HG03135 (cell line): Measurements from ENCODE around the gene RIPOR3.
"Not testable (repeated sequence)": the region's sequence is repeated elsewhere in the genome, so short reads cannot be mapped to it uniquely, and the experiment has no call there.

Experiments
- ATAC-seq: cut with Tn5 transposase; IDR thresholded peaks from one replicate; pipeline ENCODE4 v1.9.1; 2021; ENCODE audit warnings: mild to moderate bottlenecking, moderate library complexity; ENCODE audit not compliant: unreplicated experiment

Gene RIPOR3

DNA sequence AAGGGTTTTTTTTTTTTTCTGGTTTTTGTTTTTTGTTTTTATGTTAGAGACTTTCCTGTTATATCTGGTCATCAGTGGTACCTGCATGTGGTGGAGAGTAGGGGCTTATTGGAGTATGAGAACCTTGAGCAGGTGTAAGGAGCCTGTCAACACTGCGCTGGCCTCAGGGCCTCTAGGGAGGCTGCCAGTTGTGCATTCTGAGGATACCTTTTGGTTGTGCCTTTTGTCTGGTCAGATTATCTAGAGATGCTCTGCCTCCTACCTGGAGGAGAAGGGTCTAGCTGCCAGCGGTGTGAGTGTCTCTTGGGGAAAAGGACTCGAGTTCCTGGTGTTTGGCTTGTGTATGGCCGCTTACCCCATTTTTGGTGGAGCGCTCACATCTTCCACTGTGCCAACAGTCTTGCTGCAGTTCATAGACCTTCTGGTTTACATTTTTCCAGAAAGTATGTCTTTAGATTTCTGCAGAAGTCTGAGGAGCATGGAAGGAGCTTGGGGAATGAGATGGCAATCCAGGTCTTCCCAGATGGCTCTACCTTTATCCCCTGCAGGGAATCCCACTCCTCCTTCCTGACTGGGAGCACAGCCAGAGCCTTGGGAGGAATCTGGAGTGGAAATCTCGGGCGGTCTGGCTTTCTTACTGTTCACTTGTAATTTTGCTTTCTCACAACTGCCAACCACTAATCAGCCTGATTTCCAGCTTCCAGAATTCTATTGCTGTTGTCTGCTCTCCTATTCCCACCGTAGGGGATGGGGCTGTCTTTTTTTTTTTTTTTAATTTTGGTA, 131.3 kb downstream of the RIPOR3 start:
- ATAC-seq: no peak

DNA sequence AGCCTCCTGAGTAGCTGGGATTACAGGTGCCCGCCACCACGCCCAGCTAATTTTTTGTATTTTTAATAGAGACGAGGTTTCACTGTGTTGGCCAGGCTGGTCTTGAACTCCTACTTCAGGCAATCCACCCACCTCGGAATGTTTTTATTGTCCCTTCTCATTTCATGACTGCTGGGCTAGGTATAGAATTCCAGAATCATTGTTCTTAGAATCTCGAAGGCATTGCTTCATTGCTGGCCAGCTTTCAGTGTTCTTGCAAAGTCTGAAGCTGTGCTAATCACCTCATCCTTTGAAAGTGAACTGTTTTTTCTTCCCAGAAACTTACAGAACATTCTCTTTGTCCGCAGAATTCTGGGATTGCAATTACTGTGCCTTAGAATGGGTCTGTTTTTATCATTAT, 132.2 kb downstream of the RIPOR3 start:
- no peak for ATAC-seq

DNA sequence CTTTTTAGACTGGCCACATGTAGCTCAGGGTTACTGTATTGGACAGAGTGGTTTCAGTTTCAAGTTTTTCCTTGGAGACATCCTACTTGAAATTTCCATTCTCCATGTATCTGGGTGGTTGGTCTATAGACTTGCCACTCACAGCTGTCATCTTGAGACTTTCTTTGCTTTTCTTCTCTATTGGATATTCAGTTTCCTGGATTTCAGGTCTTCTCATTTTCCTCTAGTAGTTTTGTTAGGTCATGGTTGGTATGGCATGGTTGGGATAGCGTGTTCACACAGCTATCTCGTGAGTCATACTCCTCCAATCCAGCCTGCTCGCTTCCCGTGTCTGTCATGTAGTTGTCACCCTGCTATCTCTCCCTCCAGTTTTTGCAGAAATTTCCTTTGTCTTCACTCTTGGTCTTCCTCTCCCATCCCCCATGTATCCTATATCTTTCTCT, 132.8 kb downstream of the RIPOR3 start:
- ATAC-seq: no peak

DNA sequence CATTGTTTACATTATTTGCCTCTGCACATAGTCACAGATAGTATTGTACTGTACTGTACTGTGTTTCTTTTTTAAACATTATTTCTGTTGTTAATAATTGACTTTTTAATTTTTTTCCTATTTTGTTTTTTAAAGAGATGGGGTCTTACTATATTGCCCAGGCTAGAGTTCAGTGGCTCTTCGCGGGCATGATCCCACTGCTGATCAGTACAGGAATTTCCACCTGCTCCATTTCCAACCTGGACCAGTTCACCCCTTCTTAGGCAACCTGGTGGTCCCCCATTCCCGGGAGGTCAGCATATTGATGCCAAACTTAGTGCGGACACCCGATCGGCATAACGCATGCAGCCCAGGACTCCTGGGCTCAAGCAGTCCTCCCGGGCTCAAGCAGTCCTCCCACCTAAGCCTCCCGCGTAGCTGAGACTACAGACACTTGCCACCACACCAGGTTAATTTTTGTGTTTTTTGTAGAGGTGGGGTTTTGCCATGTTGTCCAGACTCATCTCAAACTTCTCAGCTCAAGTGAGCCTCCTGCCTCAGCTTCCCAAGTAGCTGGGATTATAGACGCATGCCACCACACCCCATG, 133.7 kb downstream of the RIPOR3 start:
- no peak for ATAC-seq

DNA sequence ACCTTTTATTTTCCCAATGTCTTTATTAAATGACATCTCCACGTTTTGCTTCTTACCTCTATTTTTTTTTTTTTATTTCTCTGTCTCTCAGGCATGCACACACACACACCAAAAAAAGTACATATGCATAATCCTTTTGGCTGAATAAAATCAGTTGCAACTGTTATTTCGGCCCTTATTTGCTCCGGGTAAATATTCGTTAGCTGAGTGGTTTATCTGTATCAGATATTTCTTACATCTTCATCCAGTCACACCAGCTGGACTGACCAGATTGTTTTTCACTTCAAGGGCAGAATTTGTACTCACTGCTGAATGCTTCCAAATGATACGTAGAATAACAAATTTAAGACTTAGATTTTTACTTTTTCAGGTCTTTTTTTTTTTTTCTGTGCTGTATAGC, 135.7 kb downstream of the RIPOR3 start:
- ATAC-seq: no peak

DNA sequence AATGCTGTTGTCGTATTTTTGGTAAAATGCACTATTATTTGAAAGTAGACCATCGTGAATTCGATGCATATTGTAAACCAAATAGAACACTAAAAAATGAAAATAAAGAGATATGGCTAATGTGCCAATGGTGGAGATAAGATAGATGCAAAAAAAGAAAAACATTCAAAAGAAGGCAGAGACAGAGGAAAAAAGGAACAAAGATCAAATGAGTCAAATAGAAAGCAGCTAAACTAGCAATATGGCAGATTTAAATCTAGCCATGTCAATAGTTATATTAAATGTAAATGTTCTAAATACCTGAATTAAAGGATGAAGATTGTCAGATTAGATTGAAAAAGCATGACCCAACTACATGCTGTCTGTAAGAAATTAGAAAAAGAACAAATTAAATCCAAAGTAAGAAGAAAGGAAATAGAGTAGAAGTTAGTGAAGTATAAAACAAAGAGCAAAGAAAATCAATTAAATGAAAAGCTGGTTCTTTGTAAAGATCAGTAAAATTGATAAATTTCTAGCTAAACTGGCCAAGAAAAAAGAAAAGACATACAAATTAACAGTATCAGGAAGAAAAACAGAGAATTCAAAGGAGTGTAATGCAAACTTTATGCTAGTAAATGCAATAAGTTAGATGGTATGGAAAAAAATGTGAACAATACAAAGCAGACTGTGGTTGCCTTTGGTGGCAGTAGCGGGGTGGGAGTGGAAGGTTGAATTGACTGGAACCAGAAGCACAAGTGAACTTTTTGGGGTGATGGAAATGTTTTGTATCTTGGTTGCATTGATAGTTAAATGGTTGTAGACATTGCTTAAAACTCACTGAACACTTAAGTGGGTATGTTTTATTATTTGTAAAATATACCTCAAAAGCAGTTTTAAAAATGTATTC, 136.4 kb downstream of the RIPOR3 start:
- ATAC-seq: no peak

DNA sequence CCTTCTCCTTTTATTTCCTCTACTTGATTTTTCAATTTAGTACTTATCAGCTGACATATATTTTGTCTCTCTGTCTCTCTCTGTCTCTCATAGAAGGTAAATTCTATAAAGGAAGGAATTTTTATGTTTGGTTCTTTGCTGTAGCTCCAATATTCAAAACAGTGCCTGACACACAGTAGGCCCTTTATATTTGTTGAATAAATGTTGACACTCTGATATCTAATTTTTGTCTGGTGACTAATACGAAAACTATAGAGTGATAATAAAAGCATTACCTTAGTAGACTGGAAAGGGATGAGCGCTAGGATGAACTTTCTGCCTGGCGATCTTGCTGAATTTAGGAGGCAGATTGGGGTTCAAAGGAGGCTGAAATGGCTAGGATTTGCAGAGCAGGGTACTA, 138.4 kb downstream of the RIPOR3 start:
- no peak for ATAC-seq

DNA sequence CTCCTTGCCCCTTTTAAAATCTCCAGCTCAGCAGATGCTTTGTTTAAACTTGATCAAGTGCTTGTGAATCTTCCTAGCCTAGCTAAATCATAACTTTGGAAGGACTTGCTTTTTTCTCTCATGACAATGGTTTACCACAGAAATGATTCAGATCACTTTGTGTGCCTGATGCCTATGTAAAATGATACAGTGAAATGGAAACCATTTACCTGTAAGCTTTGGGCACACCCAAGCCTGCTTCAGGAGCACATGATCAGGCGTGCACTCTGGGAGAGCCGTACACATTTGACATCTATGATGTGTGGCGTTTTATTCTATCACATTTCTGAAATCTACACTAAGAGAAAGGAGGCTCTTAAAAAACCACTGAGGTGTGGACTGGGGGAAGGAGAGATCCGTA, 140.1 kb downstream of the RIPOR3 start:
- ATAC-seq: no peak

DNA sequence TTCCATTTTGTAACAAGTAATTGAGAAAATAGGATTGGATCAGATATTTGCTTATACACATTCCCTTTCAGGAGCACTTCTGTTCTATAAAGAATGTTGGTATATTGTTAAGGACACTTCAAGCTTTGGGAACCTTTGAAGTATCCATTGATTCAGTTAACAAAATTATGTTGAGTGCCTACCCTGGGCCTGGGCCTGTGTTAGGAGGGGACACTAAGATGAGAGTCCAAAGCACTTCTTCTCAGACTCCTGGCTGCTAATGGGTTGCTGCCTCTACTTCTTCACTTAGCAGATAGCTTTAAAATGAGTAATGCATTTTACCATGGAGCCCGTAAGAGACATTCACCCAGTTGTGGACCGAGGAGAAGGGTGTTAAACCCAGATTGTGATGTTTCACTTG, 140.8 kb downstream of the RIPOR3 start:
- ATAC-seq: no peak

DNA sequence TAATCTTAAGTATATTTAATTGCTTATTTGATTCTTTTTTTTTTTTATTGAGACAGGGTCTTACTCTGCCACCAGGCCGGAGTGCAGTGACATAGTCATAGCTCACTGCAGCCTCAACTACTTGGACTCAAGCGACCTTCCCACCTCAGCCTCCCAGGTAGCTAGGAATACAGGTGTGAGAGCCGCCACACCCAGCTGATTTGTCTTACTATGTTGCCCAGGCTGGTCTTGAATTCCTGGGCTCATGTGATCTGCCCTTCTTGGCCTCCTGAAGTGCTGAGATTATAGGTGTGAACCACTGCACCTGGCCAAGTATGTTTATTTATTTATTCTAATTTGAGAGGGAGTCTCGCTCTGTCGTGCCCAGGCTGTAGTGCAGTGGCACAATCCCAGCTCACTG, 142.9 kb downstream of the RIPOR3 start:
- no peak for ATAC-seq

DNA sequence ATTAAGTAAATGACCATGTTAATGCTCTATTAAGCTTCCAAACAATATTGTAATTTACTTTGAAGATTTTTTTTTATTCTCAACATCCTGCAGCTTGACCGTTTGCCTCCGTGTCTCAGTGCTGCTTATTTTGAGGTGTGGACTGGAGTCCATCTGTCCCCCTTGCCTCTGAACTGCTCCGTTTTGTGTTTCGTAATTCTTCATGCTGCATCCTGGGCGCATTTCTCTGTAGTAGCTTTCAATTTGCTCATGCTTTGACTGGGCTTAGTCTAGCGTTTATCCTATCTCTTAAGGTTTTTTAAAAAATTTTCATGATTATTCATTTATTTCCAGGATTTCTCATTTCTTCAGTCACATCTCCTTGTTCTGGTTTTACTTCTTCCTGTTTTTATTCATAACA, 143.4 kb downstream of the RIPOR3 start:
- no peak for ATAC-seq

DNA sequence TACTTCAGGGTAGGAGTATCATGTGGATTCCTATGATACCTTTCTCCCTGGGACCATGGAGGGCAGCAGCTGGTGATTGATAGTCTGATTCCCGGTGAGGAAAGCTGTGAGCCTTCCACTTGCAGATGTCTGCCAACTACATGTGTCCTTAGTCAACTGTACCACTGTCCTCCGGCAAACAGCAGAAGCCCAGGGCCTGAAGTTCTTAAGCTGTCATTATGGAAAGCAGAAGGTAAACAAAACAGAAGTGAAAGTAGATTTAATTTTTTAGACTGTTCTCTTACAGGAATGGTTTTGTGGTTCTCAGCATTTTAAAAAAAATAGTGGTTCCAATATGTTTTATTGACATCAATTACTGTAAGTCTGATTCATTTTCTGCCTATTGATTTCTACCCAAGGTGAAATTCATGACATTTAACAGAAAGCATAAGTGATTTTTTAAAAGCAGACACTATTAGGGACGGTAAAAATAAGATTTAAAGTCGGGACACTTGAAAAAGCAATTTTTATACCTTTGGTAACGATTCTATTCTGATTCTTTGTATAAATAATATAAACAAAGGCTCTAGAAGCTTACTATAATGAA, 144.5 kb downstream of the RIPOR3 start:
- ATAC-seq: peak; percentile 52

DNA sequence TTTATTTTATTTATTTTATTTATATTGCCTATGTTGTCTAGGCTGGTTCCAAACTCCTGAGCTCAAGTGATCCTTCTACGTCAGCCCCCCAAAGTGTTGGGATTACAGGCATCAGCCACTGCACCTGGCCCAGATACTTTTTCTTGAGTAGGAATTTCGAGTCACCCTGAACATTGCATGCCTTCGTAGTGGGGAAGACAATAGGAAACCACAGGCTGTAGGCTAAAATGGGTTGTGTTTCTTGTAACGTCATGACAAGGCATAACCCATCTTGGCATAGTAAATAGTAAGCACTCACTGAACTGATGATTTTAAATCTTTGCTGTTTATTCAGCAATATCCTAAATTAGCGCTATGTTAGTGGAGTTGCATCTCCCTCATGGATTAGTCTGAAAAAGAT, 146.2 kb downstream of the RIPOR3 start:
- ATAC-seq: no peak

DNA sequence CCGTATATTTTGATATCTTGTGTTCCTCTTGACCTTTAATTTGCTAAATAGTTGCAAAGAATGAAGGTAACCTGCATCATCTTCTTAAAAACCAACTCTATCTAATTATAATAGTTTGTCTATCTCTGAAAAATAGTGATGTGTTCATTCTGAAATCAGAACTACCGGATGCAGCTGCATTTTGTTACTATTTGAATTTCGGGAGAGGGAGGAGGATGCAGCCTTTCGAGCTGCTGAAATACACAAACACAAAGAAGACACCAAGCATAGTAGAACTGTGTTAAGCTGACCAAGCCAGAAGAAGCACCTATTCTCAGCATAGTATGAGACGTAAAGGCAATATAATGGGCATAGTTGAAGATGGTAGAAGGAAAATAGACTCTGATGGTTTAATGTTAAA, 148.0 kb downstream of the RIPOR3 start:
- no peak for ATAC-seq

DNA sequence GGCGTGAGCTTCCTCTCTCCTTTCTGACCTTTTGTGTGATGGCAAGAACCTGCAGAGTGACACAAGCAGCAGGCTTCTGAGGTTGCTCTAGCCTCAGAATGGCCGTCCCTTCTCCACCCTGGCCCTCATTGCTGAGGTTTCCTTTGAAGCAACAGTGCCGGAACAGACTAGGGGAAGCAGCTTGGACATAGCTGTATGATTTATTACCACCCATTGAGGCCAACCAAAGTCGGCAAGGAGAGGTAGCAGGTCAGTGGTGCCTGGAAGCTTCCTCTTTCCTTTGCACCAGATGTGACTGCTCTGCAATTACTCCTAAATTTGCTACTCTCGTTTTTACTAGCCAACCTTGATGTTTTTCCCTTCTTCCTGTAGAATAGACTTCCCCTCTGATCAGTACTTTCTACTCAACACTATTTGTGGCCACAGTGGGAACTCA, 149.7 kb downstream of the RIPOR3 start:
- peak; percentile 58 for ATAC-seq

DNA sequence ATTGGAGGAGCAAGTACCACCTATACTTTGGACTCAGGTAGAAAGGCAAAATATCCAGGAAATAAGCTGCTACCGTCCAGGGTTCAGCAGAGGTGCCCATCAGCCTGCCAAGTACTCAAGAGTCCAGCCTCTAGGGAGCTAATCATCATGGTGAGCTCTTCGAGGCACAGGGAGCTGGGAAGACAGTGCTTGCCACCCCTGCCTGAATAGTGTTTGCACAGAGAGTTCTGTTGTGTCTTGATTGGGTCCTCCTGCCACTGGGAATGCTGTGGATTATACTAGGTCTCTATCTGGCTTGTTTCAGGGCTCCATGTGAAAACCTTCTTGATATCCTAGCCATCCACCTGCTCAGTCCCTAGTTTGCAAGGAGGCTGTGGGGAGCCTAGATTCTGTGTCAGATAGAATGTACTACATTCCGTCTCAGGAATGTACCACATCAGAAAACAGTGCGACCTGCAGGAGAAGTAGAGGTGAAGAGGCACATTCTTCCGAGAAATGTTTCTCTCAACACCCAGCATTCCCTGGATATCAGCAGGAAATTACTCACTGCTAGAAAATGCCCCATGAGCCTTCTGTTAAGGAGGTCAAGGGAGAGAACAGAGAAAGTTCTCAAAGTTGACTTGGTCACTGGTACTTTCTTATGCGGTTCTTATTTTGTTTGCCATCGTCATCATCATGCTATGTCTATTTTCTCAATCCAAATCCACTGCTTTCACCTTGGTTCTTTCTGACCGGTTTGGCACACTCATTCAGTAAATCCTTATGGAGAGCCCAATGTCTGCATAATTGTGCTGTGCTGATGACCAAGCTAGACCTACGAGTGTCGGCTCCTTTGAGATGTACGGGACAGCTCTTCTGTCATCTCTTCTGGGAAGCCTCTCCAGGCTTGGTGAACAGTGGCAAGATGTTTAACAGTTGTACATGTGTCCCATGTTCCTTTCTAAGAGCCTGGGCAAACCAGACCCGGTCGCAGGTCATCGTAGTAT, 150.4 kb downstream of the RIPOR3 start:
- no peak for ATAC-seq

DNA sequence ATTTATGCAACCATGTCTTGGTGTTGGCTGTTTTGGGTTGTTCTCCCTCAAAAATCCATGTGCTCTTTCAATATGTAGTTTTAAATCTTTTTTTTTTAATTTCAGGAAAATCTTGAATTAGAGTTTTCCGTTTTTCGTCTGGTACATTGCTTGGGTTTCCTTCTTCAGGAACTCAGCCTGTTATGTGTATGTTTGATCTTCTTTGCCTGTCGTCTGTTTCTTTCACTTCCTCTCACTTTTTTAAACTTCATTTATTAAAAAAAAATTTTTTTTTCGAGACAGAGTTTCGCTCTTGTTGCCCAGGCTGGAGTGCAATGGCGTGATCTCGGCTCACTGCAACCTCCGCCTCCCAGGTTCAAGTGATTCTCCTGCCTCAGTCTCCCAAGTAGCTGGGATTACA, 151.5 kb downstream of the RIPOR3 start:
- ATAC-seq: not testable (repeated sequence)

DNA sequence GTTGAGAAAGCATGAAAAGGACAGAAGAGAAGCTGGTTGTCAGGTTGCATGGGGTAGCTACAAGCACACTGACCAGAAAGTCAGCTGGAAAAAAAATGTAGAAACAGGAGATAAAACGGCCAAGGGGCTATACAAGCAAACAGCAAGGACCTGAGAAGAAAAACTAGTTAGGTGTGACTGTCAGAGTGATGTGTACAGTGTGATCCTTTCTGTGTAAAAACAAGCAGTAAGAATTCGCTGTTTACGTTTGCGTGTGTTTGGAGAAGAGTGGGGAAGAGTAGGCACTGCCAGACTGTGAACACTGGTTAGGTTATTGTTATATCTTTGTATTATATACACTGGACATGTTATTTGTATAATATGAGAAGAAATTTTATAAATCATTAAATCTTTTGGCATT, 153.1 kb downstream of the RIPOR3 start:
- ATAC-seq: no peak

DNA sequence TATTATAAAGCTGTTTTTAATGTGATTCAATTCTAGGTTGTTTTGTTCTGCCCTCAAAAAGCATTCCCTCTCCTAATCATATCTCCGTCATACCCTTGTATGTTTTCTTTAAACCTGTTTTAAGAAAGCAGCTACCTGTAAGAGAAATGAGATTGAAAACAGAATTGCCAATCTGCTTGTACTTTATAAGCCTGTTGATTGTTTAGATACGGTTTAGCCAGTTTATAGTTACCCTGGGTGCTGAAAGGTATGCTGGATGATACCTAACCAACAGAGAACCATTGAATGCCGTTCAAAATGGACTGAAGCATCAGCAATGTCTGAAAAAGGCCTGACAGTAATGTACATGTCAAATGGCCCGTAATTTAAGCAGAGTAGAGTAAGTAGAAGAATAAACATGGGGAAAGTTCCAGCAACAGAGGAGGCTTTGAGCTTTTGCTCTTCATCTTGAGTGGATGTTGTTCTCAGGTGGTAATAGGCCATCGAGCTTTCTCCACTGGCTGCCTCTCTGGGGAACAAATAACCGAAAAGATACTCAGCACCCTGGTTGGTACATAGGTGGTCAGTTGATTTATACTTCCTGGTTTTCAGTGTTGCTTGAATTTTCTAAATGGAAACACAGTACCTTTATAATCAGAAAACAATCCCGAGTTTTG, 153.7 kb downstream of the RIPOR3 start:
- ATAC-seq: no peak

DNA sequence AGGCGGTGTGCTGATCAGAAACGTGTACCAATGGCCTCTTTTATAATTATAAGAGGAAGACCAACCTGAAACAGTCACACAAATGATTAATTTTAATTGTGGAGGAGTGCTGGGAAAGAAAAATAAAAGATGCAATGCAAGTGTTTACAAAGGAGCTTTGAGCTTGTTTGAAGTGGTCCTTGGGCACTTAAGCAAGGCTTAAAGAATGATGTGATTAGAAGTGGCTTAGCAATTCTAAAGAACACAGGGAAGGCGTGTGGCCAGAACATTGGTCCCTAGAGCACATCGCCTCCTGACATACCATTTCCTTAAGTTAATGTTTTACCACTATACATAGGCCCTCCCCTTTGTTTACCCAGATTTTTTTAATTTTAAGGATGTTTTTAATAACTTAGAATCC, 155.0 kb downstream of the RIPOR3 start:
- no peak for ATAC-seq
